HepG2 (cell line): ENCODE measurements around the gene ZNF526. TPM values are rescaled to one million over a fixed set of nuclear protein-coding genes. Genes with fewer than 3 reads are reported as not detected.

Source experiments
- AHDC1 ChIP-seq: sonication (generic); formaldehyde crosslinking; IDR thresholded peaks from 2 replicates; pipeline ENCODE4 v1.5.1; 2020; ENCODE audit warnings: mild to moderate bottlenecking, missing genetic modification reagents, borderline replicate concordance
- HOXA5 ChIP-seq: sonication (generic); formaldehyde crosslinking; IDR thresholded peaks from 2 replicates; pipeline ENCODE4 v1.4.0; 2020; ENCODE audit warnings: missing genetic modification reagents
- MLX ChIP-seq: IDR thresholded peaks from 2 replicates; pipeline ENCODE4 v1.6.1; 2016
- POLR2AphosphoS2 ChIP-seq: IDR thresholded peaks from 2 replicates; pipeline ENCODE4 v1.6.1; 2011; ENCODE audit warnings: low read depth, low read length, improper control_type of control experiment
- STAT6 ChIP-seq: sonication (generic); formaldehyde crosslinking; IDR thresholded peaks from 2 replicates; pipeline ENCODE4 v1.4.0; 2020; ENCODE audit warnings: missing genetic modification reagents, mild to moderate bottlenecking, borderline replicate concordance
- TP53 ChIP-seq: sonication (generic); formaldehyde crosslinking; conservative IDR thresholded peaks from 2 replicates; pipeline ENCODE4 v1.4.0; 2020; ENCODE audit warnings: missing genetic modification reagents
- ZBTB39 ChIP-seq: sonication (generic); formaldehyde crosslinking; IDR thresholded peaks from 2 replicates; pipeline ENCODE4 v1.5.0; 2020; ENCODE audit warnings: missing genetic modification reagents
- ZBTB44 ChIP-seq: sonication (generic); formaldehyde crosslinking; IDR thresholded peaks from 2 replicates; pipeline ENCODE4 v1.4.0; 2020; ENCODE audit warnings: missing genetic modification reagents
- ZNF30 ChIP-seq: sonication (generic); formaldehyde crosslinking; IDR thresholded peaks from 2 replicates; pipeline ENCODE4 v1.5.0; 2020; ENCODE audit warnings: mild to moderate bottlenecking, missing genetic modification reagents
- ZNF430 ChIP-seq: sonication (generic); formaldehyde crosslinking; IDR thresholded peaks from 2 replicates; pipeline ENCODE4 v1.9.0; 2021; ENCODE audit warnings: mild to moderate bottlenecking, missing genetic modification reagents
- ZNF710 ChIP-seq: sonication (generic); formaldehyde crosslinking; IDR thresholded peaks from 2 replicates; pipeline ENCODE4 v1.5.0; 2020; ENCODE audit warnings: mild to moderate bottlenecking, missing genetic modification reagents, borderline replicate concordance
- ZSCAN9 ChIP-seq: IDR thresholded peaks from 2 replicates; pipeline ENCODE4 v1.6.1; 2016; ENCODE audit warnings: borderline replicate concordance
- polyA plus RNA-seq, 8 experiments: library from polyadenylated mRNA; depleted of rRNA in 3 of 8; stranded (reverse) in 7 of 8; unstranded in 1 of 8; fragments of >200 nt; fragmentation: Illumina TruSeq in 4 of 8; extraction: Trizol in 4 of 8; gene quantifications; 2 replicates each; pipeline versions ENCODE4 v1.2.1 to v1.2.3, GENCODE V29; 2011 to 2016; ENCODE audit warnings: low read depth in 4 of 8, missing spikeins in 1 of 8, mixed read lengths in 1 of 8; ENCODE audit not compliant: insufficient read depth in 1 of 8
- total RNA-seq, 5 experiments: library from RNA; depleted of rRNA; stranded (reverse); fragments of >200 nt; fragmentation: Illumina TruSeq; extraction: Trizol; gene quantifications; 2 replicates each; pipeline ENCODE4 v1.2.3, GENCODE V29; 2016; ENCODE audit warnings: low read depth in 1 of 5

Gene ZNF526
- total and polyA plus RNA-seq, 2 of the 13 experiments (the other 11 are each of a cell fraction or from before 2014, with no cell fraction given) = 3.3 to 8.4 TPM

- TF ChIP-seq STAT6 (CRISPR knock-in tag) = 0 out of 2 replicates have a peak, but pooled peaks have one; percentile 81
- no peak; the same call in 1 of the 2 replicates for TF ChIP-seq ZNF710
- no peak for TF ChIP-seq ZNF30 (CRISPR knock-in tag)
- no peak for TF ChIP-seq MLX
- TF ChIP-seq AHDC1 (CRISPR knock-in tag) = no peak
- TF ChIP-seq HOXA5 (CRISPR knock-in tag) = peak; percentile 45; the same call in 1 of the 2 replicates
- TF ChIP-seq POLR2AphosphoS2 = no peak
- TF ChIP-seq ZSCAN9 (CRISPR knock-in tag) = no peak
- TF ChIP-seq ZNF430 (CRISPR knock-in tag) = no peak
- no peak for TF ChIP-seq ZBTB44
- no peak for TF ChIP-seq ZBTB39 (CRISPR knock-in tag)
- TF ChIP-seq TP53 (CRISPR knock-in tag) = no peak
These were observed 24.5 kb downstream of the ZNF526 start (continued) for GRCh38 chr19:42244347-42245220.
